Colonic mucosa (tissue), 4 donors: ENCODE data around the gene PPP1CC. TPM values are rescaled to one million over a fixed set of nuclear protein-coding genes. Genes with fewer than 3 reads are reported as not detected.

Experiments
- DNase-seq: peaks from one replicate; pipeline ENCODE4 v3.0.0-alpha.2; 2020
- H3K27ac ChIP-seq: fragments of 200-600 bp; one replicate; pipeline ENCODE4 v1.8.0; 2021
- H3K27me3 ChIP-seq: fragments of 200-600 bp; one replicate; pipeline ENCODE4 v1.8.0; 2021
- H3K36me3 ChIP-seq: fragments of 200-600 bp; one replicate; pipeline ENCODE4 v1.8.0; 2021
- H3K4me1 ChIP-seq: fragments of 200-600 bp; one replicate; pipeline ENCODE4 v1.8.0; 2021; ENCODE audit warnings: mild to moderate bottlenecking
- H3K4me3 ChIP-seq: fragments of 200-600 bp; one replicate; pipeline ENCODE4 v1.8.0; 2021
- H3K9ac ChIP-seq, 2 donors: one replicate each; pipeline ENCODE4 v1.7.0; 2013; ENCODE audit warnings: control low read depth in 2 of 2, low read depth in 2 of 2, low read length in 2 of 2
- H3K9me3 ChIP-seq: fragments of 200-600 bp; one replicate; pipeline ENCODE4 v1.8.0; 2021
- CTCF ChIP-seq: fragments of 200-600 bp; IDR thresholded peaks from one replicate; pipeline ENCODE4 v1.8.0; 2022; ENCODE audit warnings: antibody characterized with exemption, mild to moderate bottlenecking
- intact Hi-C: fragments of 100-400 bp; cut with DNase I; formaldehyde crosslinking; loops from one replicate; pipeline ENCODE4 v1.14.1; 2022
- total RNA-seq, 2 donors: library from RNA; stranded (reverse); fragmentation: NEBNext Ultra II Directional in 1 of 2; extraction: Animal tissue kit (Norgen Biotek cat#: 25700) in 1 of 2; gene quantifications; one replicate each; pipeline ENCODE4 v1.2.1, GENCODE V29; 2021
- donor health status: healthy.
- donor health status: DM: no; HTN: no; CAD: no.
- donor health status: DM: no; HTN: no; CAD: no.

The PPP1CC gene
- total RNA-seq, 2 donors from 2014 or later = 170 to 198 TPM

GRCh38 chr12:110686294-110686903 lies 56.3 kb downstream of the PPP1CC start:
- intact Hi-C loops = no loop called here
- Histone ChIP-seq H3K9me3 (no peaks in the 10 kb centered on the region), H3K4me1 (peaks cover 4% of the 10 kb centered on the region), H3K27ac (no peak overlapping the region), H3K36me3 (no peaks in the 10 kb centered on the region), H3K9ac (no peak overlapping the region), H3K27me3 (no peaks in the 10 kb centered on the region), H3K4me3 (no peak overlapping the region)
- no peak for TF ChIP-seq CTCF
- DNase-seq = no peak

- Histone ChIP-seq H3K27me3 (no peaks in the 10 kb centered on the region), H3K9ac (no peak overlapping the region), H3K9me3 (no peaks in the 10 kb centered on the region), H3K4me1 (peaks cover 4% of the 10 kb centered on the region), H3K36me3 (no peaks in the 10 kb centered on the region), H3K4me3 (no peak overlapping the region), H3K27ac (no peak overlapping the region)
- intact Hi-C loops = no loop called here
- TF ChIP-seq CTCF = no peak
- DNase-seq = no peak
Observed at GRCh38 chr12:110684312-110684836, 58.3 kb downstream of the PPP1CC start.

- intact Hi-C loops = no loop called here
- H3K4me3 ChIP-seq = no peak overlapping the region
- no peak for TF ChIP-seq CTCF
- H3K9me3 ChIP-seq = no peaks in the 10 kb centered on the region
- peaks cover 4% of the 10 kb centered on the region for H3K4me1 ChIP-seq
- H3K36me3 ChIP-seq = no peaks in the 10 kb centered on the region
- no peak overlapping the region for H3K9ac ChIP-seq
- H3K27me3 ChIP-seq = no peaks in the 10 kb centered on the region
- no peak for DNase-seq
- no peak overlapping the region for H3K27ac ChIP-seq
Observed at GRCh38 chr12:110683888-110684287, 58.8 kb downstream of the PPP1CC start.

GRCh38 chr12:110680032-110680431 lies 62.7 kb downstream of the PPP1CC start:
- Histone ChIP-seq H3K36me3 (no peaks in the 10 kb centered on the region), H3K27ac (no peak overlapping the region), H3K4me1 (no peaks in the 10 kb centered on the region), H3K4me3 (no peak overlapping the region), H3K9me3 (no peaks in the 10 kb centered on the region), H3K9ac (no peak overlapping the region), H3K27me3 (no peaks in the 10 kb centered on the region)
- intact Hi-C loops = no loop called here
- TF ChIP-seq CTCF = no peak
- no peak for DNase-seq

GRCh38 chr12:110679201-110679600 lies 63.5 kb downstream of the PPP1CC start:
- DNase-seq = no peak
- H3K9ac ChIP-seq = no peak overlapping the region
- no peaks in the 10 kb centered on the region for H3K9me3 ChIP-seq
- H3K4me1 ChIP-seq = no peaks in the 10 kb centered on the region
- no peak overlapping the region for H3K27ac ChIP-seq
- no peak for TF ChIP-seq CTCF
- H3K27me3 ChIP-seq = no peaks in the 10 kb centered on the region
- H3K4me3 ChIP-seq = no peak overlapping the region
- intact Hi-C loops = no loop called here
- H3K36me3 ChIP-seq = no peaks in the 10 kb centered on the region
